ENCODE results near the gene ABHD5. TPM values are rescaled to one million over a fixed set of nuclear protein-coding genes. Genes with fewer than 3 reads are reported as not detected.

Gene ABHD5
- total and polyA plus RNA-seq, 2 of the 13 experiments (the other 11 are each of a cell fraction or from before 2014, with no cell fraction given): 4.5 to 13.3 TPM

DNA sequence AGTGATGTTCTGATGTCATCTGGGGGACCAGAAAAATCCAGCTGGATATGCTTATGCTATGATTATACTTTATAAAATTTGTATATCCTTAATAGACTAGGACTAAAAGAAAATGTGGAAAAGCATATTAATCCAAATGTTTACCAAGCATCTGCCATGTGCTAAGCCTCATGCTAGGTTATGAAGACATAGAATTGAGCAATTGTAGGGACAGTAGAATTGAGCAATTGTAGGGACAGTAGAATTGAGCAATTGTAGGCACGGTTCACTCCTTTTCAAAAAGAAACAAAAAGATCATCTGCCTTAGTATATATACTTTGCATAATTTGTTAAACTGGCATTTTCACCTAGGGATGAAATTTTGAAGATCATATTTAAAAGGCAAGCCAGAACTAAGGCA lies 18.3 kb downstream of the ABHD5 start (continued):
- TF ChIP-seq, protein P1, sequence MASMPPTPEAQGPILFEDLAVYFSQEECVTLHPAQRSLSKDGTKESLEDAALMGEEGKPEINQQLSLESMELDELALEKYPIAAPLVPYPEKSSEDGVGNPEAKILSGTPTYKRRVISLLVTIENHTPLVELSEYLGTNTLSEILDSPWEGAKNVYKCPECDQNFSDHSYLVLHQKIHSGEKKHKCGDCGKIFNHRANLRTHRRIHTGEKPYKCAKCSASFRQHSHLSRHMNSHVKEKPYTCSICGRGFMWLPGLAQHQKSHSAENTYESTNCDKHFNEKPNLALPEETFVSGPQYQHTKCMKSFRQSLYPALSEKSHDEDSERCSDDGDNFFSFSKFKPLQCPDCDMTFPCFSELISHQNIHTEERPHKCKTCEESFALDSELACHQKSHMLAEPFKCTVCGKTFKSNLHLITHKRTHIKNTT (CRISPR knock-in tag; IDR thresholded peaks at IDR 0.05): no peak
- TF ChIP-seq TEAD3 (CRISPR knock-in tag; optimal IDR thresholded peaks at IDR 0.05; ENCODE audit: borderline replicate concordance) (no peak), ZNF317 (CRISPR knock-in tag; IDR thresholded peaks at IDR 0.05) (no peak), CEBPB (IDR thresholded peaks at IDR 0.05; ENCODE audit: borderline replicate concordance, low read depth, low read length) (peak; percentile 99), EED (CRISPR knock-in tag; IDR thresholded peaks at IDR 0.05) (no peak), FOXO1 (CRISPR knock-in tag; IDR thresholded peaks at IDR 0.05) (peak; percentile 56; the same call in 1 of the 2 replicates), ZNF614 (CRISPR knock-in tag; IDR thresholded peaks at IDR 0.05; ENCODE audit: borderline replicate concordance) (peak; percentile 73; the same call in 1 of the 2 replicates), GABPA (IDR thresholded peaks at IDR 0.05; ENCODE audit: low read depth, low read length) (no peak), GABPA (CRISPR knock-in tag; IDR thresholded peaks at IDR 0.05; ENCODE audit: low read depth) (no peak), NR2C2 (CRISPR knock-in tag; IDR thresholded peaks at IDR 0.05; ENCODE audit: borderline replicate concordance) (peak; percentile 73), SP1 (IDR thresholded peaks at IDR 0.05) (no peak), SP1 (CRISPR knock-in tag; IDR thresholded peaks at IDR 0.05) (no peak), ZNF256 (CRISPR knock-in tag; conservative IDR thresholded peaks at IDR 0.05) (no peak), THYN1 (CRISPR knock-in tag; IDR thresholded peaks at IDR 0.05; ENCODE audit: borderline replicate concordance, low read depth) (no peak), REL (CRISPR knock-in tag; conservative IDR thresholded peaks at IDR 0.05) (no peak), FOXP4 (CRISPR knock-in tag; IDR thresholded peaks at IDR 0.05) (0 out of 2 replicates have a peak, but pooled peaks have one; percentile 36), ZNF879 (CRISPR knock-in tag; IDR thresholded peaks at IDR 0.05) (no peak), GRHL1 (CRISPR knock-in tag; conservative IDR thresholded peaks at IDR 0.05) (no peak), DMAP1 (CRISPR knock-in tag; IDR thresholded peaks at IDR 0.05) (peak; percentile 64), FOSL2 (CRISPR knock-in tag; IDR thresholded peaks at IDR 0.05) (peak; percentile 54; the same call in 1 of the 2 replicates), ZNF124 (CRISPR knock-in tag; IDR thresholded peaks at IDR 0.05) (0 out of 2 replicates have a peak, but pooled peaks have one; percentile 84), TRIM24 (CRISPR knock-in tag; IDR thresholded peaks at IDR 0.05) (peak; percentile 96)
- TF ChIP-seq, protein P2, sequence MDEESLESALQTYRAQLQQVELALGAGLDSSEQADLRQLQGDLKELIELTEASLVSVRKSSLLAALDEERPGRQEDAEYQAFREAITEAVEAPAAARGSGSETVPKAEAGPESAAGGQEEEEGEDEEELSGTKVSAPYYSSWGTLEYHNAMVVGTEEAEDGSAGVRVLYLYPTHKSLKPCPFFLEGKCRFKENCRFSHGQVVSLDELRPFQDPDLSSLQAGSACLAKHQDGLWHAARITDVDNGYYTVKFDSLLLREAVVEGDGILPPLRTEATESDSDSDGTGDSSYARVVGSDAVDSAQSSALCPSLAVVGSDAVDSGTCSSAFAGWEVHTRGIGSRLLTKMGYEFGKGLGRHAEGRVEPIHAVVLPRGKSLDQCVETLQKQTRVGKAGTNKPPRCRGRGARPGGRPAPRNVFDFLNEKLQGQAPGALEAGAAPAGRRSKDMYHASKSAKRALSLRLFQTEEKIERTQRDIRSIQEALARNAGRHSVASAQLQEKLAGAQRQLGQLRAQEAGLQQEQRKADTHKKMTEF (CRISPR knock-in tag; IDR thresholded peaks at IDR 0.05): peak; percentile 53; the same call in 1 of the 2 replicates
- TF ChIP-seq, protein P3, sequence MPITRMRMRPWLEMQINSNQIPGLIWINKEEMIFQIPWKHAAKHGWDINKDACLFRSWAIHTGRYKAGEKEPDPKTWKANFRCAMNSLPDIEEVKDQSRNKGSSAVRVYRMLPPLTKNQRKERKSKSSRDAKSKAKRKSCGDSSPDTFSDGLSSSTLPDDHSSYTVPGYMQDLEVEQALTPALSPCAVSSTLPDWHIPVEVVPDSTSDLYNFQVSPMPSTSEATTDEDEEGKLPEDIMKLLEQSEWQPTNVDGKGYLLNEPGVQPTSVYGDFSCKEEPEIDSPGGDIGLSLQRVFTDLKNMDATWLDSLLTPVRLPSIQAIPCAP (CRISPR knock-in tag; IDR thresholded peaks at IDR 0.05; ENCODE audit: low read depth): no peak

Data from HepG2 (cell line).